Endothelial cell of umbilical vein (primary cell): ENCODE measurements around the gene FRRS1.

Experiments used
- EZH2 ChIP-seq: IDR thresholded peaks from 2 replicates; pipeline ENCODE4 v1.6.1; 2012; ENCODE audit warnings: borderline replicate concordance, low read depth, mild to moderate bottlenecking, moderate library complexity, low read length, inconsistent platforms; ENCODE audit not compliant: severe bottlenecking
- JUN ChIP-seq: IDR thresholded peaks from 2 replicates; pipeline ENCODE4 v1.6.1; 2011; ENCODE audit warnings: borderline replicate concordance, low read depth; ENCODE audit not compliant: insufficient read length, insufficient read depth
- POLR2A ChIP-seq: IDR thresholded peaks from 2 replicates; pipeline ENCODE4 v1.6.1; 2012; ENCODE audit warnings: low read depth, mild to moderate bottlenecking, control low read depth, low read length
- TF ChIP-seq, protein P1 (sequence below), 2 donors: IDR thresholded peaks; 1 replicate in 1 of 2; 2 replicates in 1 of 2; pipeline ENCODE4 v1.5.1; 2011; ENCODE audit warnings: low read length in 2 of 2, mild to moderate bottlenecking in 2 of 2, moderate library complexity in 2 of 2, control low read depth in 1 of 2, inconsistent platforms in 1 of 2, low read depth in 1 of 2; ENCODE audit not compliant: insufficient read depth in 1 of 2; ENCODE audit errors: extremely low read depth in 1 of 2

DNA sequence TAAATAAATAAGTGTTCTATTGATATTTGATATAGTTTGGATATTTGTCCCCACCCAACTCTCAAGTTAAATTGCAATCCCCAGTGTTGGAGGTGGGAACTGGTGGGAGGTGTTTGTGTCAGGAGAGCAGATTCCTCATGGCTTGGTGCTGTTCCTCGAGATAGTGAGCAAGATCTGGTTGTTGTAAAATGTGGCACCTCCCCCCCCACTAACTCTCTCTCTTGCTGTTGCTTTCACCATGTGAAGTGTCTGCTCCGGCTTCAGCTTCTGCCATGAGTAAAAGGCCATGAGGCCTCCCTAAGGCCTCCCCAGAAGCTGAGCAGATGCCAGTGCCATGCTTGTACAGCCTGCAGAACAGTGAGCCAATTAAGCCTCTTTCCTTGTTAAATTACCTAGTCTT lies 20.8 kb downstream of the FRRS1 start:
- TF ChIP-seq, protein P1, sequence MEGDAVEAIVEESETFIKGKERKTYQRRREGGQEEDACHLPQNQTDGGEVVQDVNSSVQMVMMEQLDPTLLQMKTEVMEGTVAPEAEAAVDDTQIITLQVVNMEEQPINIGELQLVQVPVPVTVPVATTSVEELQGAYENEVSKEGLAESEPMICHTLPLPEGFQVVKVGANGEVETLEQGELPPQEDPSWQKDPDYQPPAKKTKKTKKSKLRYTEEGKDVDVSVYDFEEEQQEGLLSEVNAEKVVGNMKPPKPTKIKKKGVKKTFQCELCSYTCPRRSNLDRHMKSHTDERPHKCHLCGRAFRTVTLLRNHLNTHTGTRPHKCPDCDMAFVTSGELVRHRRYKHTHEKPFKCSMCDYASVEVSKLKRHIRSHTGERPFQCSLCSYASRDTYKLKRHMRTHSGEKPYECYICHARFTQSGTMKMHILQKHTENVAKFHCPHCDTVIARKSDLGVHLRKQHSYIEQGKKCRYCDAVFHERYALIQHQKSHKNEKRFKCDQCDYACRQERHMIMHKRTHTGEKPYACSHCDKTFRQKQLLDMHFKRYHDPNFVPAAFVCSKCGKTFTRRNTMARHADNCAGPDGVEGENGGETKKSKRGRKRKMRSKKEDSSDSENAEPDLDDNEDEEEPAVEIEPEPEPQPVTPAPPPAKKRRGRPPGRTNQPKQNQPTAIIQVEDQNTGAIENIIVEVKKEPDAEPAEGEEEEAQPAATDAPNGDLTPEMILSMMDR (IDR thresholded peaks at IDR 0.05; ENCODE audit: extremely low read depth in 1 of 2, insufficient read depth in 1 of 2, low read depth in 1 of 2, low read length in 2 of 2) = no peak
- TF ChIP-seq JUN (no peak), EZH2 (no peak), POLR2A (no peak)
